GM23248 (cell line): ENCODE results near the gene NUDT22. TPM values are rescaled to one million over a fixed set of nuclear protein-coding genes. Genes with fewer than 3 reads are reported as not detected.

Experiments
- DNase-seq: peaks from one replicate; pipeline ENCODE4 v3.0.0-alpha.2; 2015
- H2AFZ ChIP-seq: fragments of 200-600 bp; sonication (generic); 2 replicates; pipeline ENCODE4 v1.6.1; 2016; ENCODE audit warnings: antibody characterized with exemption
- H3F3A ChIP-seq: fragments of 200-600 bp; sonication (generic); 2 replicates; pipeline ENCODE4 v1.6.1; 2016; ENCODE audit warnings: mild to moderate bottlenecking, antibody characterized with exemption, mixed run types; ENCODE audit not compliant: insufficient read depth
- H3K27ac ChIP-seq: fragments of 200-600 bp; sonication (generic); 2 replicates; pipeline ENCODE4 v1.5.1; 2016; ENCODE audit warnings: mild to moderate bottlenecking
- H3K27me3 ChIP-seq: fragments of 200-600 bp; sonication (generic); replicated peaks from 2 replicates; pipeline ENCODE4 v1.6.1; 2016; ENCODE audit warnings: mild to moderate bottlenecking; ENCODE audit not compliant: insufficient read depth
- H3K36me3 ChIP-seq: fragments of 200-600 bp; sonication (generic); 2 replicates; pipeline ENCODE4 v1.6.1; 2016; ENCODE audit warnings: low read depth, mild to moderate bottlenecking
- H3K4me1 ChIP-seq: fragments of 200-600 bp; sonication (generic); 2 replicates; pipeline ENCODE4 v1.6.1; 2016; ENCODE audit warnings: mild to moderate bottlenecking; ENCODE audit not compliant: insufficient read depth
- H3K4me2 ChIP-seq: fragments of 200-600 bp; sonication (generic); one replicate; pipeline ENCODE4 v1.6.1; 2016; ENCODE audit warnings: mild to moderate bottlenecking; ENCODE audit not compliant: unreplicated experiment
- H3K4me3 ChIP-seq: fragments of 200-600 bp; sonication (generic); 2 replicates; pipeline ENCODE4 v1.5.1; 2016; ENCODE audit warnings: mild to moderate bottlenecking
- H3K79me2 ChIP-seq: fragments of 200-600 bp; sonication (generic); 2 replicates; pipeline ENCODE4 v1.6.1; 2016; ENCODE audit warnings: mild to moderate bottlenecking; ENCODE audit not compliant: insufficient read depth
- H3K9ac ChIP-seq: fragments of 200-600 bp; sonication (generic); 2 replicates; pipeline ENCODE4 v1.6.1; 2016; ENCODE audit warnings: mild to moderate bottlenecking
- H3K9me2 ChIP-seq: fragments of 200-600 bp; sonication (generic); 2 replicates; pipeline ENCODE4 v1.6.1; 2016; ENCODE audit warnings: mixed run types, mild to moderate bottlenecking, moderate library complexity; ENCODE audit not compliant: insufficient read depth
- H3K9me3 ChIP-seq: fragments of 200-600 bp; sonication (generic); one replicate; pipeline ENCODE4 v1.6.1; 2017; ENCODE audit warnings: low read depth
- H4K20me1 ChIP-seq: fragments of 200-600 bp; sonication (generic); 2 replicates; pipeline ENCODE4 v1.6.0; 2016; ENCODE audit not compliant: insufficient read depth
- EZH2 ChIP-seq: fragments of 200-600 bp; sonication (generic); IDR thresholded peaks from 2 replicates; pipeline ENCODE4 v1.6.1; 2018; ENCODE audit warnings: antibody characterized with exemption, mild to moderate bottlenecking; ENCODE audit not compliant: insufficient read depth, poor library complexity, severe bottlenecking
- EZH2phosphoT487 ChIP-seq: fragments of 200-600 bp; sonication (generic); IDR thresholded peaks from 2 replicates; pipeline ENCODE4 v1.6.1; 2018; ENCODE audit warnings: antibody characterized with exemption, moderate library complexity, mild to moderate bottlenecking, low read depth; ENCODE audit not compliant: insufficient read depth
- WGBS, 2 experiments: methylation state at CpG; one replicate each; pipeline ENCODE4 v1.1.6; 2015 to 2017; ENCODE audit warnings: low lambda C conversion rate in 2 of 2, low coverage in 1 of 2; ENCODE audit errors: missing lambda C conversion rate in 2 of 2; 5-methylcytosine and 5-hydroxymethylcytosine counted together
- in situ Hi-C: fragments of 300-500 bp; cut with MboI; formaldehyde crosslinking; loops from 2 replicates; pipeline ENCODE4 v1.15.0; 2020
- polyA plus RNA-seq: library from polyadenylated mRNA; unstranded; fragments of >200 nt; fragmentation: Nextera tagmentation; extraction: Ambion mirVana; gene quantifications from 2 replicates; pipeline ENCODE4 v1.2.1, GENCODE V29; 2016
- total RNA-seq: library from RNA; depleted of rRNA; stranded (reverse); fragments of >200 nt; shearing (Covaris generic); gene quantifications from 2 replicates; pipeline ENCODE4 v1.2.3, GENCODE V29; 2014

NUDT22 gene
- total and polyA plus RNA-seq, 2 experiments from 2014 or later = 74.5 to 97.9 TPM

- no peak overlapping the region for H3K4me2 ChIP-seq
- no peak overlapping the region for H3K9ac ChIP-seq
- H3K79me2 ChIP-seq = peaks cover 20% of the 10 kb centered on the region; the same call in 1 of the 2 replicates
- no peaks in the 10 kb centered on the region for H3K9me2 ChIP-seq
- H3K9me3 ChIP-seq = no peaks in the 10 kb centered on the region
- DNase-seq = no peak
- H3K4me3 ChIP-seq = no peak overlapping the region
- peaks cover 75% of the 10 kb centered on the region for H3K36me3 ChIP-seq
- in situ Hi-C loops = no loop called here
- 94 to 98% methylated on average over 2 of the region's 2 CpGs for WGBS, 2 experiments
- no peak overlapping the region for H3K27ac ChIP-seq
- no peak overlapping the region for H2AFZ ChIP-seq
- H3K27me3 ChIP-seq = no peaks in the 10 kb centered on the region
- H4K20me1 ChIP-seq = no peaks in the 10 kb centered on the region
- H3K4me1 ChIP-seq = no peaks in the 10 kb centered on the region
- peaks cover 19% of the 10 kb centered on the region for H3F3A ChIP-seq
- TF ChIP-seq EZH2phosphoT487 = no peak
- no peak for TF ChIP-seq EZH2
These were observed 27.6 kb upstream of the NUDT22 start for GRCh38 chr11:64198511-64198910.

DNA sequence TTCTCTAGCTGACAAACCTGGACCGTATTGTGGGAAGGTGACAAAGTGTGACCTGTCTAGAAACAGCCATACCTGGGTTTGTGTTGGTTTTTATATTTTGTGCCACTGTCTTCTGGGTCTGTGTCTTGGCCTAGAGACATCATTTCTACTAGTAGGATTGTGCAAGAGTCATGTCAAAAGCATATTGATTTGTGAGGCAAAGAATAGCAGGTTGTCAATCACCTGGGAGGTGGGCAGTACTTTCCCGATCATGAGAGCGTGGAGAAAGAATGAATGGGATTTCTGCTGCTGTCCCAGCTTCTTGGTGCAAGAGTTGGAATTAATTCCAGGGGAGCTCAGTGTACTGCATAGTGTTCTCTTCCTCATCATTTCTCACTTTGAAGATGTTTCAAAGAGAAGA is 24.5 kb upstream of the NUDT22 start:
- WGBS, 2 experiments = 86 to 87% methylated on average over 3 of the region's 3 CpGs
- H3F3A ChIP-seq = peaks cover 22% of the 10 kb centered on the region
- H2AFZ ChIP-seq = no peak overlapping the region
- H3K4me3 ChIP-seq = no peak overlapping the region
- no peak for TF ChIP-seq EZH2
- no peak for TF ChIP-seq EZH2phosphoT487
- no peak overlapping the region for H3K4me2 ChIP-seq
- no peak overlapping the region for H3K9ac ChIP-seq
- no peaks in the 10 kb centered on the region for H4K20me1 ChIP-seq
- in situ Hi-C loops = no loop called here
- no peaks in the 10 kb centered on the region for H3K27me3 ChIP-seq
- H3K9me3 ChIP-seq = no peaks in the 10 kb centered on the region
- peaks cover 11% of the 10 kb centered on the region; the same call in 1 of the 2 replicates for H3K79me2 ChIP-seq
- 0 out of 2 replicates have a peak, but pooled peaks cover 4% of the 10 kb centered on the region for H3K4me1 ChIP-seq
- no peak for DNase-seq
- peaks cover 47% of the 10 kb centered on the region for H3K36me3 ChIP-seq
- H3K9me2 ChIP-seq = no peaks in the 10 kb centered on the region
- H3K27ac ChIP-seq = no peak overlapping the region

GRCh38 chr11:64202992-64203391 is 23.1 kb upstream of the NUDT22 start:
- Histone ChIP-seq H4K20me1 (no peaks in the 10 kb centered on the region), H3F3A (peaks cover 22% of the 10 kb centered on the region), H3K9me2 (no peaks in the 10 kb centered on the region), H3K4me2 (no peak overlapping the region), H3K79me2 (no peaks in the 10 kb centered on the region), H3K27me3 (no peaks in the 10 kb centered on the region), H3K27ac (no peak overlapping the region), H3K4me3 (no peak overlapping the region), H3K9me3 (no peaks in the 10 kb centered on the region), H3K36me3 (peaks cover 33% of the 10 kb centered on the region), H3K4me1 (peaks cover 8% of the 10 kb centered on the region), H2AFZ (no peak overlapping the region), H3K9ac (no peak overlapping the region)
- in situ Hi-C loops = no loop called here
- TF ChIP-seq EZH2 = no peak
- TF ChIP-seq EZH2phosphoT487 = no peak
- no peak for DNase-seq
- 95% methylated on average over 9 of the region's 9 CpGs for WGBS, 2 experiments

DNA sequence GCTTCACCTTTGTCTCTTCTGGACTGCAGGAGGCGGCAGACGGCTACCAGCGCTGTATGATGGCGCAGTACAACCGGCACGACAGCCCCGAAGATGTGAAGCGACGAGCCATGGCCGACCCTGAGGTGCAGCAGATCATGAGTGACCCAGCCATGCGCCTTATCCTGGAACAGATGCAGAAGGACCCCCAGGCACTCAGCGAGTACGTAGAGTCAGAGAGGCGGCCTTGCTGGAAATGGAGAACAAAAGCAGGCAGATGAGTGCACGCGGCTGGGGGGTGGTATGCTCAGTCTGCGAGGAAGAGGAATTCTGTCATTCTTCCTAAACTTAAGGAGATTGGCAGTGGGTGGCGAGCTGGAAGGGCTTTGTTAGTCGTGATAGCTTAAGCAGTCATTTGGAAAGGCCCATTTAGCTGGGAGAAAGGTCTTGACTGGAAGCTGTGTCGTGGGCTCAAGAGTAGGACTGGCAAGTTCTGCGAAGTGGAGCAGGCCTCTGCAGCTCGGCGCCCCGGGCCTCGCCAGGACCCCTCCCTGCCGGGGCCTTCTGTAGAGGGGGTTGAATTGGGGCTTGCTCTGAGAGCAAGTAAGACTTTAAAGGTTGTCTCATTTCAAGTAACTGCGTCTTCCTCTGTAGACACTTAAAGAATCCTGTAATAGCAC is 22.5 kb upstream of the NUDT22 start:
- no peak for DNase-seq
- H3K4me1 ChIP-seq = peaks cover 13% of the 10 kb centered on the region
- 90 to 92% methylated on average over 27 of the region's 27 CpGs for WGBS, 2 experiments
- no peaks in the 10 kb centered on the region for H3K9me3 ChIP-seq
- H3K4me2 ChIP-seq = no peak overlapping the region
- no peak overlapping the region for H2AFZ ChIP-seq
- no peak overlapping the region for H3K4me3 ChIP-seq
- H3K9me2 ChIP-seq = no peaks in the 10 kb centered on the region
- peaks cover 22% of the 10 kb centered on the region for H3F3A ChIP-seq
- peaks cover 29% of the 10 kb centered on the region for H3K36me3 ChIP-seq
- TF ChIP-seq EZH2phosphoT487 (no peak), EZH2 (no peak)
- no peaks in the 10 kb centered on the region for H3K79me2 ChIP-seq
- no peak overlapping the region for H3K9ac ChIP-seq
- H4K20me1 ChIP-seq = no peaks in the 10 kb centered on the region
- no peaks in the 10 kb centered on the region for H3K27me3 ChIP-seq
- H3K27ac ChIP-seq = no peak overlapping the region
- in situ Hi-C loops = no loop called here
